CD14-positive monocyte (primary cell): ENCODE measurements around the gene CD300A. TPM values are rescaled to one million over a fixed set of nuclear protein-coding genes. Genes with fewer than 3 reads are reported as not detected.
"Not testable (repeated sequence)": the region's sequence is repeated elsewhere in the genome, so short reads cannot be mapped to it uniquely, and the experiment has no call there.

Experiments used
- DNase-seq, 3 donors: peaks; one replicate each; pipeline ENCODE4 v3.0.0-alpha.2; 2011 to 2022
- H2AFZ ChIP-seq: 2 replicates; pipeline ENCODE4 v1.6.0; 2012; ENCODE audit warnings: mild to moderate bottlenecking, low read depth, low read length, inconsistent platforms; ENCODE audit not compliant: insufficient read depth, poor library complexity, severe bottlenecking
- H3K27ac ChIP-seq, 2 donors: 1 replicate in 1 of 2; 2 replicates in 1 of 2; pipeline ENCODE4 v1.5.1; 2012 to 2013; ENCODE audit warnings: low read length in 2 of 2, control low read depth in 1 of 2, inconsistent platforms in 1 of 2, low read depth in 1 of 2, mild to moderate bottlenecking in 1 of 2
- H3K27me3 ChIP-seq, 2 donors: one replicate each; pipeline versions ENCODE4 v1.6.0 to v1.6.1; 2011 to 2013; ENCODE audit warnings: low read length in 2 of 2; ENCODE audit not compliant: control insufficient read depth in 2 of 2, insufficient read depth in 2 of 2
- H3K36me3 ChIP-seq, 2 donors: replicated peaks in 1 of 2; 1 replicate in 1 of 2; 2 replicates in 1 of 2; pipeline versions ENCODE4 v1.5.1 to v1.6.1; 2012 to 2013; ENCODE audit warnings: low read length in 2 of 2, control low read depth in 1 of 2, inconsistent platforms in 1 of 2, mild to moderate bottlenecking in 1 of 2; ENCODE audit not compliant: insufficient read depth in 2 of 2, control insufficient read depth in 1 of 2
- H3K4me1 ChIP-seq, 2 donors: 1 replicate in 1 of 2; 2 replicates in 1 of 2; pipeline versions ENCODE4 v1.5.1 to v1.6.1; 2012 to 2013; ENCODE audit warnings: low read length in 2 of 2, control low read depth in 1 of 2, inconsistent platforms in 1 of 2, mild to moderate bottlenecking in 1 of 2, moderate library complexity in 1 of 2; ENCODE audit not compliant: insufficient read depth in 2 of 2, control insufficient read depth in 1 of 2
- H3K4me2 ChIP-seq: replicated peaks from 2 replicates; pipeline ENCODE3; 2012; ENCODE audit warnings: low read length, moderate library complexity, mild to moderate bottlenecking; ENCODE audit not compliant: poor library complexity, severe bottlenecking; ENCODE audit errors: extremely low read depth
- H3K4me3 ChIP-seq, 3 experiments: fragments of 200-600 bp in 1 of 3; sonication (generic) in 1 of 3; replicated peaks in 1 of 3; 1 replicate in 2 of 3; 2 replicates in 1 of 3; pipeline ENCODE4 v1.5.1; 2011 to 2013; ENCODE audit warnings: low read length in 3 of 3, mild to moderate bottlenecking in 3 of 3, control low read depth in 2 of 3, low read depth in 2 of 3, inconsistent platforms in 1 of 3, moderate library complexity in 1 of 3
- H3K79me2 ChIP-seq: 2 replicates; pipeline ENCODE4 v1.6.0; 2012; ENCODE audit warnings: mild to moderate bottlenecking, control low read depth, inconsistent platforms, low read length, moderate library complexity; ENCODE audit not compliant: insufficient read depth
- H3K9ac ChIP-seq: 2 replicates; pipeline ENCODE4 v1.6.0; 2017; ENCODE audit warnings: low read length, mild to moderate bottlenecking; ENCODE audit not compliant: insufficient read depth, poor library complexity, severe bottlenecking
- H3K9me3 ChIP-seq, 2 donors: replicated peaks in 1 of 2; 1 replicate in 1 of 2; 2 replicates in 1 of 2; pipeline versions ENCODE4 v1.5.1 to v1.6.1; 2012 to 2013; ENCODE audit warnings: low read length in 2 of 2, control low read depth in 1 of 2; ENCODE audit not compliant: control insufficient read depth in 1 of 2, insufficient read depth in 1 of 2
- H4K20me1 ChIP-seq: 2 replicates; pipeline ENCODE4 v1.6.0; 2012; ENCODE audit warnings: mild to moderate bottlenecking, low read length, control low read depth, moderate library complexity; ENCODE audit not compliant: insufficient read depth
- H3K27ac Mint-ChIP-seq, 7 donors: one replicate each; pipeline ENCODE4 v1.8.0; 2020; ENCODE audit warnings: mild to moderate bottlenecking in 7 of 7, mixed read lengths in 7 of 7, moderate library complexity in 6 of 7, inconsistent platforms in 2 of 7
- H3K27me3 Mint-ChIP-seq, 3 donors: one replicate each; pipeline ENCODE4 v1.8.0; 2021 to 2022; ENCODE audit warnings: low read depth in 3 of 3, mild to moderate bottlenecking in 3 of 3, mixed read lengths in 3 of 3, moderate library complexity in 3 of 3, inconsistent platforms in 1 of 3
- H3K36me3 Mint-ChIP-seq, 2 donors: one replicate each; pipeline ENCODE4 v1.8.0; 2020; ENCODE audit warnings: mixed read lengths in 2 of 2, inconsistent platforms in 1 of 2, mild to moderate bottlenecking in 1 of 2
- H3K4me1 Mint-ChIP-seq: one replicate; pipeline ENCODE4 v1.8.0; 2020; ENCODE audit warnings: mild to moderate bottlenecking, mixed read lengths
- H3K4me3 Mint-ChIP-seq, 2 donors: one replicate each; pipeline ENCODE4 v1.8.0; 2020; ENCODE audit warnings: mild to moderate bottlenecking in 2 of 2, mixed read lengths in 2 of 2, moderate library complexity in 1 of 2
- H3K9me3 Mint-ChIP-seq, 7 donors: one replicate each; pipeline ENCODE4 v1.8.0; 2020 to 2022; ENCODE audit warnings: mixed read lengths in 7 of 7, mild to moderate bottlenecking in 6 of 7, moderate library complexity in 6 of 7, inconsistent platforms in 2 of 7
- CTCF ChIP-seq: fragments of 200-600 bp; IDR thresholded peaks from one replicate; pipeline ENCODE4 v1.8.0; 2022; ENCODE audit warnings: antibody characterized with exemption, mild to moderate bottlenecking
- WGBS: methylation state at CpG from one replicate; pipeline ENCODE4 v1.1.5; 2013; ENCODE audit warnings: missing lambda C conversion rate; ENCODE audit not compliant: insufficient coverage; 5-methylcytosine and 5-hydroxymethylcytosine counted together
- intact Hi-C, 2 donors: fragments of 100-400 bp; cut with micrococcal nuclease; formaldehyde crosslinking; loops; one replicate each; pipeline versions ENCODE4 v1.15.0 to v1.15.1; 2023
- polyA plus RNA-seq, 3 donors: library from polyadenylated mRNA; depleted of rRNA in 1 of 3; unstranded in 2 of 3; stranded (reverse) in 1 of 3; fragments of 300-500 nt in 2 of 3; fragments of >200 nt in 1 of 3; fragmentation: Illumina TruSeq in 2 of 3; gene quantifications; 1 replicate in 2 of 3; 2 replicates in 1 of 3; pipeline ENCODE4 v1.2.3, GENCODE V29; 2012 to 2021

Gene CD300A
- polyA plus RNA-seq, 3 donors = 173 to 222 (median 212) TPM

DNA sequence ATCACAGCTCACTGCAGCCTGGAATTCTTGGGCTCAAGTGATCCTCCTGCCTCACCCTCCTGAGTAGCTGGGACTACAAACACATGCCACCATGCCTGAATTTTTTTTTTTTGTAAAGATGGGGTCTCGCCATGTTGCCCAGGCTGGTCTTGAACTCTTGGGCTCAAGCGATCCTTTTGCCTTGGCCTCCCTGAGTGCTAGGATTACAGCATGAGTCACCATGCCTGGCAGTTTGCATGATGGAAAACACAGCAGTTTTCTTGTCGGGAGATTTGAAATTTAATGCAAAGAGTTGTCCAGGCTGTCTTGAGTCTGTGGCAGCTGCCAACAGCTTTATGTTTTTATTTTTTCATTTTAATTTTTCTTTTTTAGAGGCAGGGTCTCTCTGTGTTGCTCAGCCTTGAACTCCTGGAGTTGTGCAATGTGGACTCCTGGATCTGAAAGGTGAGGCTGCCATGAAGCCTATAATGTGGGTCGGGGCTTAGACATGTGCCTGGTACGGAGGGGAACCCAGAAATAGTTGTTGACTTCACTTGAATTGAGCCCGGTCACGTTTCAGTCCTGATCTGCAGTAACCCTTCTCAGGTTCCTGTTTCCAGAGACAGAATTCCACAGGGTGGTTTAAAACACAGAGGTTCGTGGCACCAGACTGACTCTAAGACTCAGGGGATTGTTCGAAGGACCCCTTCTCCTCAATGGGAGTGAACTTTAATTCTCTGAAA, 18.7 kb downstream of the CD300A start:
- Mint-ChIP-seq H3K4me1 (peaks cover 4% of the 10 kb centered on the region), H3K9me3 (peaks cover 0 to 2% (median 0%) of the 10 kb centered on the region in 7 donors), H3K4me3 (no peak overlapping the region), H3K36me3 (peaks cover 90 to 92% of the 10 kb centered on the region in 2 donors), H3K27ac (peak overlapping the region in 2 of 7 donors; percentile 37 to 56), H3K27me3 (peaks cover 0 to 2% (median 1%) of the 10 kb centered on the region in 3 donors)
- Histone ChIP-seq H3K4me3 (no peak overlapping the region), H3K4me2 (no peak overlapping the region), H2AFZ (no peak overlapping the region), H3K4me1 (no peaks in the 10 kb centered on the region), H3K9me3 (no peaks in the 10 kb centered on the region), H3K36me3 (peaks cover 63 to 82% of the 10 kb centered on the region in 2 donors), H3K27me3 (no peaks in the 10 kb centered on the region), H3K79me2 (no peaks in the 10 kb centered on the region), H3K9ac (no peak overlapping the region), H3K27ac (no peak overlapping the region), H4K20me1 (peaks cover 55% of the 10 kb centered on the region)
- TF ChIP-seq CTCF = no peak
- intact Hi-C loops = no loop called here
- WGBS = 94% methylated on average over 7 of the region's 9 CpGs
- DNase-seq = no peak

GRCh38 chr17:74485841-74486240, 19.4 kb downstream of the CD300A start:
- peaks cover 59 to 76% of the 10 kb centered on the region in 2 donors for H3K36me3 ChIP-seq
- Mint-ChIP-seq H3K9me3 (peaks cover 0 to 2% (median 0%) of the 10 kb centered on the region in 7 donors), H3K36me3 (peaks cover 84 to 85% of the 10 kb centered on the region in 2 donors), H3K4me3 (no peak overlapping the region), H3K27ac (no peak overlapping the region), H3K27me3 (peaks cover 0 to 2% (median 1%) of the 10 kb centered on the region in 3 donors), H3K4me1 (peaks cover 4% of the 10 kb centered on the region)
- no peak overlapping the region for H3K27ac ChIP-seq
- no peak for TF ChIP-seq CTCF
- H3K9me3 ChIP-seq = no peaks in the 10 kb centered on the region
- no peak overlapping the region for H3K4me3 ChIP-seq
- peaks cover 52% of the 10 kb centered on the region for H4K20me1 ChIP-seq
- H3K79me2 ChIP-seq = no peaks in the 10 kb centered on the region
- no peak overlapping the region for H2AFZ ChIP-seq
- no peaks in the 10 kb centered on the region for H3K27me3 ChIP-seq
- intact Hi-C loops = no loop called here
- 94% methylated on average over 3 of the region's 5 CpGs for WGBS
- no peak overlapping the region for H3K9ac ChIP-seq
- no peak overlapping the region for H3K4me2 ChIP-seq
- H3K4me1 ChIP-seq = peaks cover 0 to 2% of the 10 kb centered on the region in 2 donors
- no peak for DNase-seq

- H3K4me3 Mint-ChIP-seq, H3K9me3 Mint-ChIP-seq, H3K27me3 ChIP-seq, DNase-seq, intact Hi-C loops, H3K79me2 ChIP-seq, H3K27me3 Mint-ChIP-seq, H3K27ac Mint-ChIP-seq, H3K9me3 ChIP-seq, H2AFZ ChIP-seq, H3K27ac ChIP-seq, H3K9ac ChIP-seq, H3K4me2 ChIP-seq, H3K4me3 ChIP-seq: not testable (repeated sequence)
- Mint-ChIP-seq H3K4me1 (peaks cover 19% of the 10 kb centered on the region), H3K36me3 (peaks cover 63 to 64% of the 10 kb centered on the region in 2 donors)
- H3K36me3 ChIP-seq = peaks cover 35 to 51% of the 10 kb centered on the region in 2 donors
- H4K20me1 ChIP-seq = peaks cover 28% of the 10 kb centered on the region
- H3K4me1 ChIP-seq = peaks cover 13 to 23% of the 10 kb centered on the region in 2 donors
- WGBS = 100% methylated on average over 3 of the region's 4 CpGs
Observed at GRCh38 chr17:74488276-74488675, 21.8 kb downstream of the CD300A start.
